K562 (cell line): ENCODE measurements around the gene CACNG3. TPM values are rescaled to one million over a fixed set of nuclear protein-coding genes. Genes with fewer than 3 reads are reported as not detected.

Experiments
- ATAC-seq: fragments of 200-7000 bp; cut with Tn5 transposase; 3 replicates; pipeline ENCODE4 v1.9.1; 2020; ENCODE audit warnings: moderate library complexity
- BruUV-seq: library from RNA; stranded (reverse); fragments of 400-500 nt; replicated peaks from 2 replicates; lab custom pipeline; 2021; lab: Mats Ljungman, UMichigan
- CTCF ChIA-PET: fragments of 300-600 bp; formaldehyde crosslinking; extraction: SDS; loops from one replicate; lab custom pipeline; 2021; ENCODE audit warnings: low intra/inter-chr PET ratio; lab: Yijun Ruan, JAX
- POLR2A ChIA-PET: fragments of 300-600, 350-650 bp; sonication (Branson Sonifier 250); formaldehyde crosslinking; extraction: SDS; loops from one replicate; lab custom pipeline; 2021; ENCODE audit warnings: antibody characterized with exemption, inconsistent platforms; lab: Yijun Ruan, JAX
- DNase-seq, 4 experiments: peaks; one replicate each; pipeline versions ENCODE4 v3.0.0 to v3.0.0-alpha.2; 2011 to 2018; ENCODE audit warnings: low spot score in 3 of 4, mixed read lengths in 3 of 4; ENCODE audit errors: extremely low read depth in 1 of 4
- FAIRE-seq: peaks from 2 replicates; lab custom pipeline; 2011; peaks lifted over from hg19 to GRCh38; lab: Jason Lieb, UNC
- H2AFZ ChIP-seq: 2 replicates; pipeline ENCODE4 v1.6.0; 2011; ENCODE audit warnings: low read depth, low read length, control low read depth, inconsistent platforms
- H3K27ac ChIP-seq: fragments of 200-600 bp; 3 replicates; pipeline ENCODE4 v1.8.0; 2011; ENCODE audit warnings: low read depth, mild to moderate bottlenecking, control low read depth, inconsistent platforms, low read length, moderate library complexity, mixed read lengths; ENCODE audit errors: extremely low read depth
- H3K27me3 ChIP-seq, 2 experiments: fragments of 300-600 bp in 1 of 2; 2 replicates in 1 of 2; 3 replicates in 1 of 2; pipeline versions ENCODE4 v1.6.0 to v1.8.0; 2011; ENCODE audit warnings: inconsistent platforms in 2 of 2, low read length in 2 of 2, mild to moderate bottlenecking in 1 of 2, mixed read lengths in 1 of 2, moderate library complexity in 1 of 2; ENCODE audit not compliant: control insufficient read depth in 2 of 2, insufficient read depth in 2 of 2
- H3K36me3 ChIP-seq: fragments of 300-600 bp; 3 replicates; pipeline ENCODE4 v1.8.0; 2011; ENCODE audit warnings: mild to moderate bottlenecking, low read length, inconsistent platforms; ENCODE audit not compliant: control insufficient read depth, insufficient read depth
- H3K4me1 ChIP-seq, 2 experiments: fragments of 200-600 bp in 1 of 2; replicated peaks in 1 of 2; 2 replicates in 1 of 2; 3 replicates in 1 of 2; pipeline versions ENCODE4 v1.5.1 to v1.8.0; 2011; ENCODE audit warnings: inconsistent platforms in 2 of 2, low read length in 2 of 2, mild to moderate bottlenecking in 1 of 2, mixed read lengths in 1 of 2, moderate library complexity in 1 of 2; ENCODE audit not compliant: control insufficient read depth in 2 of 2, insufficient read depth in 2 of 2
- H3K4me2 ChIP-seq: 2 replicates; pipeline ENCODE4 v1.6.1; 2011; ENCODE audit warnings: low read length, control low read depth, inconsistent platforms, mixed read lengths; ENCODE audit not compliant: insufficient read depth
- H3K4me3 ChIP-seq: fragments of 200-600 bp; sonication (generic), shearing (Covaris generic); 2 replicates; pipeline ENCODE4 v1.5.1; 2016; ENCODE audit warnings: control low read depth, inconsistent platforms
- H3K79me2 ChIP-seq: fragments of 200-600 bp; 3 replicates; pipeline ENCODE4 v1.8.0; 2011; ENCODE audit warnings: low read length, inconsistent platforms; ENCODE audit not compliant: control insufficient read depth, insufficient read depth
- H3K9ac ChIP-seq, 2 experiments: 2 replicates each; pipeline versions ENCODE4 v1.6.0 to v1.6.1; 2011; ENCODE audit warnings: low read depth in 2 of 2, low read length in 2 of 2, control low read depth in 1 of 2, inconsistent platforms in 1 of 2, mild to moderate bottlenecking in 1 of 2, mixed read lengths in 1 of 2; ENCODE audit not compliant: insufficient read depth in 1 of 2
- H3K9me1 ChIP-seq: one replicate; pipeline ENCODE4 v1.6.0; 2011; ENCODE audit warnings: inconsistent platforms, mild to moderate bottlenecking, low read length, moderate library complexity; ENCODE audit not compliant: control insufficient read depth, insufficient read depth
- H3K9me3 ChIP-seq: replicated peaks from 2 replicates; pipeline ENCODE4 v1.5.1; 2011; ENCODE audit warnings: low read depth, low read length, inconsistent platforms; ENCODE audit not compliant: control insufficient read depth, insufficient read depth
- H4K20me1 ChIP-seq: replicated peaks from 2 replicates; pipeline ENCODE4 v1.6.1; 2011; ENCODE audit warnings: low read length, inconsistent platforms, mixed read lengths; ENCODE audit not compliant: control insufficient read depth, insufficient read depth
- CSDE1 ChIP-seq, 2 experiments: fragments of 450-650 bp; IDR thresholded peaks; 2 replicates each; pipeline ENCODE4 v1.6.1; 2016; ENCODE audit warnings: mild to moderate bottlenecking in 1 of 2
- E2F3 ChIP-seq: fragments of 250-450 bp; sonication (Bioruptor Pico); IDR thresholded peaks from 2 replicates; pipeline ENCODE4 v1.4.0; 2020; ENCODE audit warnings: mild to moderate bottlenecking
- ERF ChIP-seq: fragments of 450-650 bp; formaldehyde crosslinking; IDR thresholded peaks from 2 replicates; pipeline ENCODE4 v1.4.0; 2020; ENCODE audit warnings: mild to moderate bottlenecking, mixed read lengths
- HDAC6 ChIP-seq: IDR thresholded peaks from 2 replicates; pipeline ENCODE4 v1.6.1; 2012; ENCODE audit warnings: low read depth, mild to moderate bottlenecking, control low read depth, inconsistent platforms, low read length, moderate library complexity
- ILF3 ChIP-seq: fragments of 450-650 bp; IDR thresholded peaks from 2 replicates; pipeline ENCODE4 v1.6.1; 2018; ENCODE audit warnings: antibody characterized with exemption, mild to moderate bottlenecking, moderate library complexity, borderline replicate concordance
- KDM2B ChIP-seq: fragments of 250-450 bp; sonication (Bioruptor Pico); IDR thresholded peaks from 2 replicates; pipeline ENCODE4 v1.8.0; 2021; ENCODE audit warnings: mild to moderate bottlenecking, moderate library complexity
- L3MBTL2 ChIP-seq: fragments of 450-650 bp; IDR thresholded peaks from 2 replicates; pipeline ENCODE4 v1.6.1; 2016; ENCODE audit warnings: mild to moderate bottlenecking, moderate library complexity
- MEF2A ChIP-seq: IDR thresholded peaks from 2 replicates; pipeline ENCODE4 v1.6.1; 2011; ENCODE audit warnings: low read depth, mild to moderate bottlenecking, low read length, moderate library complexity; ENCODE audit not compliant: control insufficient read depth
- PHB ChIP-seq: fragments of 250-450 bp; sonication (Bioruptor Pico); IDR thresholded peaks from 2 replicates; pipeline ENCODE4 v1.5.0; 2021
- POLR2H ChIP-seq: IDR thresholded peaks from 2 replicates; pipeline ENCODE4 v1.6.1; 2016; ENCODE audit warnings: missing genetic modification characterization, low read depth, mild to moderate bottlenecking, control low read depth, missing compliant biosample characterization, moderate library complexity
- RBFOX2 ChIP-seq: fragments of 200-400 bp; formaldehyde crosslinking; IDR thresholded peaks from 2 replicates; pipeline ENCODE4 v1.6.1; 2017; ENCODE audit warnings: low read depth, mild to moderate bottlenecking, low read length, moderate library complexity
- TEAD4 ChIP-seq, 2 experiments: sonication (generic) in 1 of 2; formaldehyde crosslinking in 1 of 2; IDR thresholded peaks; 2 replicates each; pipeline versions ENCODE4 v1.6.1 to v1.8.0; 2012 to 2022; ENCODE audit warnings: borderline replicate concordance in 1 of 2, inconsistent platforms in 1 of 2, low read length in 1 of 2, mild to moderate bottlenecking in 1 of 2, missing genetic modification reagents in 1 of 2
- THAP12 ChIP-seq: fragments of 250-450 bp; sonication (Bioruptor Pico); IDR thresholded peaks from 2 replicates; pipeline ENCODE4 v1.9.0; 2021; ENCODE audit warnings: mild to moderate bottlenecking, inconsistent platforms
- ZNF324 ChIP-seq: fragments of 250-450 bp; sonication (Bioruptor Pico); IDR thresholded peaks from 2 replicates; pipeline ENCODE4 v1.4.0; 2020; ENCODE audit warnings: mild to moderate bottlenecking
- ZNF408 ChIP-seq: fragments of 250-450 bp; sonication (Bioruptor Pico); IDR thresholded peaks from 2 replicates; pipeline ENCODE4 v1.4.0; 2020; ENCODE audit warnings: low read depth, mild to moderate bottlenecking, moderate library complexity
- ZNF449 ChIP-seq: fragments of 250-450 bp; sonication (Bioruptor Pico); IDR thresholded peaks from 2 replicates; pipeline ENCODE4 v1.8.0; 2022; ENCODE audit warnings: moderate library complexity, mild to moderate bottlenecking, inconsistent platforms
- ZNF695 ChIP-seq: fragments of 450-650 bp; formaldehyde crosslinking; IDR thresholded peaks from 2 replicates; pipeline ENCODE4 v1.4.0; 2020; ENCODE audit warnings: mild to moderate bottlenecking, moderate library complexity
- ZNF740 ChIP-seq, 3 experiments: fragments of 200-800 bp in 1 of 3; sonication (Bioruptor generic) in 1 of 3; sonication (generic) in 1 of 3; formaldehyde crosslinking in 1 of 3; IDR thresholded peaks; 2 replicates each; pipeline versions ENCODE4 v1.6.1 to v1.8.0; 2016 to 2022; ENCODE audit warnings: mild to moderate bottlenecking in 2 of 3, missing compliant biosample characterization in 2 of 3, missing genetic modification characterization in 2 of 3, missing genetic modification reagents in 1 of 3
- WGBS: fragments of 100-300 bp; shearing (Covaris generic); methylation state at CpG from one replicate; pipeline ENCODE4 v1.1.6; 2016; ENCODE audit warnings: low coverage, mixed read lengths; ENCODE audit not compliant: insufficient coverage; ENCODE audit errors: missing lambda C conversion rate; 5-methylcytosine and 5-hydroxymethylcytosine counted together
- in situ Hi-C: fragments of 300-500 bp; cut with MboI; formaldehyde crosslinking; loops from 4 replicates; pipeline ENCODE4 v1.15.0; 2018; ENCODE audit warnings: inconsistent platforms, mixed read lengths
- intact Hi-C: fragments of 100-400 bp; cut with micrococcal nuclease; formaldehyde crosslinking; loops from 2 replicates; pipeline ENCODE4 v1.14.2; 2022
- polyA plus RNA-seq, 8 experiments: library from polyadenylated mRNA; depleted of rRNA in 4 of 8; stranded (reverse) in 5 of 8; unstranded in 3 of 8; fragments of >200 nt; fragmentation: Nextera tagmentation in 2 of 8; fragmentation: Illumina TruSeq in 1 of 8; extraction: Ambion mirVana in 2 of 8; extraction: Trizol in 1 of 8; gene quantifications; 2 replicates each; pipeline versions ENCODE4 v1.2.1 to v1.2.3, GENCODE V29; 2011 to 2014; ENCODE audit warnings: inconsistent platforms in 1 of 8, missing spikeins in 1 of 8
- total RNA-seq, 7 experiments: library from RNA; depleted of rRNA in 6 of 7; stranded (reverse); fragments of >200 nt in 6 of 7; fragmentation: Illumina TruSeq in 2 of 7; extraction: Trizol in 2 of 7; gene quantifications; 2 replicates each; pipeline versions ENCODE4 v1.2.1 to v1.2.3, GENCODE V29; 2011 to 2021; ENCODE audit warnings: low replicate concordance in 1 of 7

CACNG3 gene
- total and polyA plus RNA-seq, 9 of the 15 experiments (the other 6 are each of a cell fraction or from before 2014, with no cell fraction given) = not detected

- 3% methylated on average over 2 of the region's 2 CpGs for WGBS
- BruUV-seq = no TSS peak
- CTCF ChIA-PET = no interaction called here
- Histone ChIP-seq H3K27me3 (peaks cover 14 to 22% of the 10 kb centered on the region in 2 experiments), H2AFZ (no peak overlapping the region), H3K9me1 (no peaks in the 10 kb centered on the region), H3K27ac (no peak overlapping the region), H3K9me3 (no peaks in the 10 kb centered on the region), H3K4me1 (no peaks in the 10 kb centered on the region), H3K4me3 (no peak overlapping the region), H4K20me1 (no peaks in the 10 kb centered on the region), H3K79me2 (no peaks in the 10 kb centered on the region), H3K4me2 (no peak overlapping the region), H3K36me3 (no peaks in the 10 kb centered on the region), H3K9ac (no peak overlapping the region)
- TF ChIP-seq ILF3 (no peak), ZNF695 (CRISPR knock-in tag) (no peak), ZNF740 (CRISPR knock-in tag; IDR thresholded peaks at IDR 0.05) (no peak), ZNF740 (tag; IDR thresholded peaks at IDR 0.05) (no peak), PHB (CRISPR knock-in tag) (no peak), RBFOX2 (no peak), ERF (CRISPR knock-in tag) (no peak), KDM2B (CRISPR knock-in tag) (no peak), L3MBTL2 (no peak), POLR2H (tag) (no peak), E2F3 (no peak), ZNF324 (CRISPR knock-in tag) (no peak), CSDE1 (IDR thresholded peaks at IDR 0.05) (no peak), THAP12 (CRISPR knock-in tag) (no peak), ZNF408 (no peak), ZNF449 (no peak), TEAD4 (IDR thresholded peaks at IDR 0.05; ENCODE audit: low read length) (no peak), TEAD4 (CRISPR knock-in tag; IDR thresholded peaks at IDR 0.05; ENCODE audit: borderline replicate concordance) (no peak), MEF2A (no peak), HDAC6 (no peak)
- no peak for FAIRE-seq
- POLR2A ChIA-PET = no interaction called here
- ATAC-seq = no peak
- in situ Hi-C loops = no loop called here
- intact Hi-C loops = no loop called here
- no peak for DNase-seq
Observed at GRCh38 chr16:24232936-24233335, 23.2 kb upstream of the CACNG3 start.
